Stimulated activated CD8-positive, alpha-beta memory T cell treated with anti-CD3 and anti-CD28 coated beads, Interleukin-15, amount 100 ng/mL, for 1 hour (primary cell): ENCODE data around the gene IL12A.

Source experiments
- DNase-seq: peaks from one replicate; pipeline ENCODE4 v3.0.0-alpha.2; 2020; ENCODE audit warnings: low read depth

IL12A gene

GRCh38 chr3:159989973-159990846, 1.6 kb downstream of the IL12A start:
- DNase-seq: no peak

- DNase-seq: no peak
These were observed 3.0 kb downstream of the IL12A start for GRCh38 chr3:159991591-159991990.

GRCh38 chr3:159992589-159992988, 4.0 kb downstream of the IL12A start:
- no peak for DNase-seq

- DNase-seq: no peak
These were observed 5.5 kb downstream of the IL12A start for GRCh38 chr3:159994182-159994581.

- no peak for DNase-seq
These were observed 6.5 kb downstream of the IL12A start for GRCh38 chr3:159995091-159995490.

GRCh38 chr3:159996018-159996417, 7.4 kb downstream of the IL12A start:
- DNase-seq: no peak

GRCh38 chr3:159996959-159997358, 8.3 kb downstream of the IL12A start:
- DNase-seq: no peak

- no peak for DNase-seq
These were observed 12.6 kb downstream of the IL12A start for GRCh38 chr3:160001148-160001760.

GRCh38 chr3:160001850-160002623, 13.4 kb downstream of the IL12A start:
- DNase-seq: no peak

GRCh38 chr3:160003520-160004128, 15.0 kb downstream of the IL12A start:
- no peak for DNase-seq

GRCh38 chr3:160005004-160005403, 16.4 kb downstream of the IL12A start:
- no peak for DNase-seq

GRCh38 chr3:160006282-160007163, 17.9 kb downstream of the IL12A start:
- DNase-seq: no peak

- DNase-seq: no peak
These were observed 20.3 kb downstream of the IL12A start for GRCh38 chr3:160008961-160009360.

GRCh38 chr3:160009525-160009924, 20.9 kb downstream of the IL12A start:
- DNase-seq: no peak

- no peak for DNase-seq
These were observed 21.9 kb downstream of the IL12A start for GRCh38 chr3:160010578-160010977.

GRCh38 chr3:160012108-160012507, 23.5 kb downstream of the IL12A start:
- no peak for DNase-seq

- DNase-seq: no peak
These were observed 28.3 kb downstream of the IL12A start for GRCh38 chr3:160016972-160017371.

- DNase-seq: no peak
These were observed 30.3 kb downstream of the IL12A start for GRCh38 chr3:160018959-160019358.

GRCh38 chr3:160020057-160020711, 31.5 kb downstream of the IL12A start:
- no peak for DNase-seq

- DNase-seq: no peak
These were observed 33.4 kb downstream of the IL12A start for GRCh38 chr3:160022068-160022467.

- DNase-seq: no peak
These were observed 34.8 kb downstream of the IL12A start for GRCh38 chr3:160023476-160023875.
